Measurements from ENCODE around the gene TLR9.

GRCh38 chr3:52208556-52208955 lies 16.9 kb downstream of the TLR9 start:
- TF ChIP-seq POLR2AphosphoS5 (IDR thresholded peaks at IDR 0.05; ENCODE audit: low read depth, low read length) (no peak), TAF1 (IDR thresholded peaks at IDR 0.05; ENCODE audit: borderline replicate concordance, low read depth, low read length) (no peak), POLR2A (IDR thresholded peaks at IDR 0.05; ENCODE audit: low read depth, low read length) (no peak)

Measured in GM12892 (cell line).